Keratinocyte (primary cell): Measurements from ENCODE around the gene RARA. TPM values are rescaled to one million over a fixed set of nuclear protein-coding genes. Genes with fewer than 3 reads are reported as not detected.

Source experiments
- DNase-seq: peaks from one replicate; pipeline ENCODE4 v3.0.0-alpha.2; 2011; ENCODE audit warnings: low read depth, missing footprints, low spot score
- FAIRE-seq: peaks from 2 replicates; lab custom pipeline; 2011; peaks lifted over from hg19 to GRCh38; lab: Jason Lieb, UNC
- H2AFZ ChIP-seq: 2 replicates; pipeline ENCODE4 v1.6.0; 2012; ENCODE audit warnings: low read length, control low read depth, inconsistent platforms; ENCODE audit not compliant: control insufficient read depth
- H3K27ac ChIP-seq: 2 replicates; pipeline ENCODE4 v1.5.1; 2011; ENCODE audit warnings: low read length; ENCODE audit not compliant: control insufficient read depth, insufficient read depth
- H3K27me3 ChIP-seq: 3 replicates; pipeline ENCODE4 v1.6.0; 2011; ENCODE audit warnings: low read length; ENCODE audit not compliant: control insufficient read depth, insufficient read depth; ENCODE audit errors: extremely low read depth
- H3K36me3 ChIP-seq, 2 experiments: 2 replicates in 1 of 2; 3 replicates in 1 of 2; pipeline ENCODE4 v1.5.1; 2011; ENCODE audit warnings: low read length in 2 of 2, mild to moderate bottlenecking in 1 of 2; ENCODE audit not compliant: control insufficient read depth in 2 of 2, insufficient read depth in 2 of 2; ENCODE audit errors: extremely low read depth in 1 of 2
- H3K4me1 ChIP-seq: 3 replicates; pipeline ENCODE4 v1.5.1; 2011; ENCODE audit warnings: low read length; ENCODE audit not compliant: control insufficient read depth, insufficient read depth; ENCODE audit errors: extremely low read depth
- H3K4me2 ChIP-seq: 3 replicates; pipeline ENCODE4 v1.6.0; 2011; ENCODE audit warnings: low read depth, low read length; ENCODE audit not compliant: control insufficient read depth, insufficient read depth; ENCODE audit errors: extremely low read depth
- H3K4me3 ChIP-seq, 3 experiments: fragments of 200-600 bp in 1 of 3; sonication (generic) in 1 of 3; 2 replicates in 2 of 3; 3 replicates in 1 of 3; pipeline ENCODE4 v1.5.1; 2011 to 2016; ENCODE audit warnings: low read length in 3 of 3, mild to moderate bottlenecking in 3 of 3, control low read depth in 2 of 3, inconsistent platforms in 1 of 3, low read depth in 1 of 3, mixed read lengths in 1 of 3, mixed run types in 1 of 3, moderate library complexity in 1 of 3; ENCODE audit not compliant: control insufficient read depth in 2 of 3, insufficient read depth in 2 of 3; ENCODE audit errors: extremely low read depth in 1 of 3
- H3K79me2 ChIP-seq: 2 replicates; pipeline ENCODE4 v1.6.0; 2012; ENCODE audit warnings: low read length; ENCODE audit not compliant: control insufficient read depth, insufficient read depth
- H3K9ac ChIP-seq: 3 replicates; pipeline ENCODE4 v1.6.0; 2011; ENCODE audit warnings: low read length; ENCODE audit not compliant: control insufficient read depth, insufficient read depth; ENCODE audit errors: extremely low read depth
- H3K9me1 ChIP-seq: 3 replicates; pipeline ENCODE4 v1.6.0; 2011; ENCODE audit warnings: low read length; ENCODE audit not compliant: control insufficient read depth, insufficient read depth; ENCODE audit errors: extremely low read depth
- H3K9me3 ChIP-seq: 2 replicates; pipeline ENCODE4 v1.5.1; 2012; ENCODE audit warnings: low read depth, low read length; ENCODE audit not compliant: control insufficient read depth
- H4K20me1 ChIP-seq: 3 replicates; pipeline ENCODE4 v1.6.0; 2011; ENCODE audit warnings: low read length; ENCODE audit not compliant: control insufficient read depth, insufficient read depth; ENCODE audit errors: extremely low read depth
- CTCF ChIP-seq, 3 experiments: IDR thresholded peaks in 1 of 3; conservative IDR thresholded peaks in 1 of 3; optimal IDR thresholded peaks in 1 of 3; 2 replicates in 2 of 3; 3 replicates in 1 of 3; pipeline versions ENCODE3 to v1.5.1; 2011; ENCODE audit warnings: low read length in 3 of 3, mild to moderate bottlenecking in 3 of 3, moderate library complexity in 2 of 3, control low read depth in 1 of 3, inconsistent platforms in 1 of 3; ENCODE audit not compliant: insufficient read depth in 2 of 3; ENCODE audit errors: extremely low read depth in 1 of 3
- EZH2 ChIP-seq: IDR thresholded peaks from one replicate; pipeline ENCODE4 v1.6.1; 2012; ENCODE audit warnings: inconsistent platforms, mild to moderate bottlenecking, low read length, moderate library complexity
- dilution Hi-C: fragments of 300-500 bp; cut with MboI; formaldehyde crosslinking; loops from one replicate; pipeline ENCODE4 v1.7.0; 2020; ENCODE audit warnings: low sequenced_read_pairs; ENCODE audit not compliant: extremely low pct_ligation_motif_present
- polyA plus RNA-seq, 5 experiments: library from polyadenylated mRNA; depleted of rRNA in 3 of 5; stranded (reverse) in 3 of 5; stranded (forward) in 1 of 5; unstranded in 1 of 5; fragments of >200 nt; gene quantifications; 1 replicate in 1 of 5; 2 replicates in 3 of 5; 3 replicates in 1 of 5; pipeline versions ENCODE4 v1.2.1 to v1.2.3, GENCODE V29; 2011 to 2012; ENCODE audit warnings: missing spikeins in 2 of 5, low read depth in 1 of 5, low replicate concordance in 1 of 5

Gene RARA
- polyA plus RNA-seq, 1 donor (not counting 4 experiments of a cell fraction or from before 2014, with no cell fraction given): 3.8 TPM

- FAIRE-seq (no peak), DNase-seq (no peak)
- TF ChIP-seq EZH2 (no peak), CTCF (optimal IDR thresholded peaks at IDR 0.05 in 1 of 3, IDR thresholded peaks at IDR 0.05 in 1 of 3, conservative IDR thresholded peaks at IDR 0.05 in 1 of 3; ENCODE audit: extremely low read depth in 1 of 3, insufficient read depth in 2 of 3, low read length in 3 of 3) (no peak)
- Histone ChIP-seq H3K79me2 (peaks cover 10% of the 10 kb centered on the region), H4K20me1 (no peaks in the 10 kb centered on the region), H3K27me3 (no peaks in the 10 kb centered on the region), H3K9me1 (no peaks in the 10 kb centered on the region), H3K4me2 (no peak overlapping the region), H3K9ac (no peak overlapping the region), H3K36me3 (peaks cover 1 to 6% of the 10 kb centered on the region in 2 experiments), H3K4me3 (no peak overlapping the region), H3K27ac (no peak overlapping the region), H2AFZ (no peak overlapping the region), H3K4me1 (peaks cover 31% of the 10 kb centered on the region), H3K9me3 (no peaks in the 10 kb centered on the region)
- dilution Hi-C loops: no loop called here
Measured at GRCh38 chr17:40286473-40286872, 22.5 kb upstream of the RARA start.

- no peak overlapping the region for H2AFZ ChIP-seq
- H3K4me3 ChIP-seq: no peak overlapping the region
- peaks cover under 1 to 7% of the 10 kb centered on the region in 2 experiments for H3K36me3 ChIP-seq
- no peaks in the 10 kb centered on the region for H3K27me3 ChIP-seq
- FAIRE-seq (no peak), DNase-seq (no peak)
- peaks cover 10% of the 10 kb centered on the region for H3K79me2 ChIP-seq
- dilution Hi-C loops: no loop called here
- H3K9me3 ChIP-seq: no peaks in the 10 kb centered on the region
- no peaks in the 10 kb centered on the region for H4K20me1 ChIP-seq
- H3K9ac ChIP-seq: no peak overlapping the region
- peaks cover 31% of the 10 kb centered on the region for H3K4me1 ChIP-seq
- no peak overlapping the region for H3K27ac ChIP-seq
- no peaks in the 10 kb centered on the region for H3K9me1 ChIP-seq
- TF ChIP-seq EZH2: no peak
- no peak for TF ChIP-seq CTCF (optimal IDR thresholded peaks at IDR 0.05 in 1 of 3, IDR thresholded peaks at IDR 0.05 in 1 of 3, conservative IDR thresholded peaks at IDR 0.05 in 1 of 3; ENCODE audit: extremely low read depth in 1 of 3, insufficient read depth in 2 of 3, low read length in 3 of 3)
- peak overlapping the region; percentile 30 for H3K4me2 ChIP-seq
Measured at GRCh38 chr17:40287159-40287493, 21.9 kb upstream of the RARA start.
